ENCODE data around the gene CFAP77.
"Not testable (repeated sequence)": the region's sequence is repeated elsewhere in the genome, so short reads cannot be mapped to it uniquely, and the experiment has no call there.

CFAP77 gene

GRCh38 chr9:132409828-132410528, at the start of gene CFAP77:
Gene CFAP77, plus strand, starts transcription at chr9:132410211. Its CDS starts 61 bp downstream, at chr9:132410272.
- Histone ChIP-seq H3K9me3 (ENCODE audit: control insufficient read depth in 1 of 2, low read length in 2 of 2) (no peaks in the 10 kb centered on the region), H3K36me3 (ENCODE audit: control insufficient read depth in 1 of 2, insufficient read depth in 2 of 2, low read length in 2 of 2) (no peaks in the 10 kb centered on the region), H3K27me3 (ENCODE audit: control insufficient read depth in 1 of 2, insufficient read depth in 2 of 2, low read length in 2 of 2) (peaks cover 44 to 52% of the 10 kb centered on the region in 2 donors), H3K27ac (ENCODE audit: low read depth, low read length) (no peak within 1 kb of the TSS), H3K4me1 (ENCODE audit: control insufficient read depth in 1 of 2, insufficient read depth in 2 of 2, low read length in 2 of 2) (peaks cover 20 to 29% of the 10 kb centered on the region in 2 donors), H3K9ac (ENCODE audit: low read depth in 1 of 2, low read length in 2 of 2) (peak within 1 kb of the TSS in 1 of 2 donors; percentile 43), H3K4me3 (ENCODE audit: low read depth in 1 of 2, low read length in 2 of 2) (peak within 1 kb of the TSS; percentile 52 to 55)

- Histone ChIP-seq H3K9me3 (ENCODE audit: control insufficient read depth in 1 of 2, low read length in 2 of 2) (no peaks in the 10 kb centered on the region), H3K4me3 (ENCODE audit: low read depth in 1 of 2, low read length in 2 of 2) (no peak overlapping the region), H3K36me3 (ENCODE audit: control insufficient read depth in 1 of 2, insufficient read depth in 2 of 2, low read length in 2 of 2) (no peaks in the 10 kb centered on the region), H3K9ac (ENCODE audit: low read depth in 1 of 2, low read length in 2 of 2) (no peak overlapping the region), H3K4me1 (ENCODE audit: control insufficient read depth in 1 of 2, insufficient read depth in 2 of 2, low read length in 2 of 2) (no peaks in the 10 kb centered on the region), H3K27me3 (ENCODE audit: control insufficient read depth in 1 of 2, insufficient read depth in 2 of 2, low read length in 2 of 2) (no peaks in the 10 kb centered on the region), H3K27ac (ENCODE audit: low read depth, low read length) (no peak overlapping the region)
Observed at GRCh38 chr9:132364068-132364467, 45.9 kb upstream of the CFAP77 start.

DNA sequence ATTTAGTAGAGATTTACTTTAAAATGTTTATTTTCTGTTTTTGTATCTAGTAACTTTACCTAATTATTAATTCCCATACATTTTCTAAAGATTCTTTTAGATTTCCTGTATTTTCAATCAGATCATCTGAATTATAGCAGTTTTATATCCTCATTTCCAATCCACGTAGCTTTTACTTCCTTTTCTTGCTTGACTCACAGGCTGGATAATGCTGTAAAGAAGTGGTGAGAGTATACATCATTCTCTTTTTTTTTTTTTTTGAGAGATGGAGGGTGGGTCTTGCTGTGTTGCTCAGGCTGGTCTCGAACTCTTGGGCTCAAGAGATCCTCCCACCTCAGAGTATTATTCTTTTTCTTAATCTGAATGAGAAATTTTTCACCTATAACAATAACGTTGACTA, 44.0 kb upstream of the CFAP77 start:
- Histone ChIP-seq H3K4me1 (ENCODE audit: control insufficient read depth in 1 of 2, insufficient read depth in 2 of 2, low read length in 2 of 2) (no peaks in the 10 kb centered on the region), H3K36me3 (ENCODE audit: control insufficient read depth in 1 of 2, insufficient read depth in 2 of 2, low read length in 2 of 2) (no peaks in the 10 kb centered on the region), H3K27ac (ENCODE audit: low read depth, low read length) (no peak overlapping the region), H3K9me3 (ENCODE audit: control insufficient read depth in 1 of 2, low read length in 2 of 2) (no peaks in the 10 kb centered on the region), H3K9ac (ENCODE audit: low read depth in 1 of 2, low read length in 2 of 2) (no peak overlapping the region), H3K4me3 (ENCODE audit: low read depth in 1 of 2, low read length in 2 of 2) (no peak overlapping the region), H3K27me3 (ENCODE audit: control insufficient read depth in 1 of 2, insufficient read depth in 2 of 2, low read length in 2 of 2) (no peaks in the 10 kb centered on the region)

DNA sequence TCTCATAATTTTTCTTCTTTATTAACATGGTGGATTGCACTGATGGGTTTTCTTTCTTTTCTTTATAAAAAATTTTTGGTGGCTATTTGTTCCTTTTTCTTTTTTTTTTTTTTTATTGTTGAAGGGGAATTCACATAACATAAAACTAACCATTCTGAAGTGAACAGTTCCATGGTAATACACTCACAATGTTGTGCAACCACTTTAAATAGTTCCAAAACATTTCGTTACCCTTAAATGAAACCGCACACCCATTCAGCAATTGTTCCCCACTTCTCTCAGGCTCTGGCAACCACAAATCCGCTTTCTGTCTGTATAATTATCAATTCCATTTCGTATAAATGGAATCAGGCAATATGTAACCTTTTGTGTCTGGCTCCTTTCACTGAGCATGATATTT, 43.5 kb upstream of the CFAP77 start:
- no peaks in the 10 kb centered on the region for H3K4me1 ChIP-seq (ENCODE audit: control insufficient read depth in 1 of 2, insufficient read depth in 2 of 2, low read length in 2 of 2)
- no peak overlapping the region for H3K4me3 ChIP-seq (ENCODE audit: low read depth in 1 of 2, low read length in 2 of 2)
- H3K9ac ChIP-seq (ENCODE audit: low read depth in 1 of 2, low read length in 2 of 2): no peak overlapping the region
- no peaks in the 10 kb centered on the region for H3K36me3 ChIP-seq (ENCODE audit: control insufficient read depth in 1 of 2, insufficient read depth in 2 of 2, low read length in 2 of 2)
- no peak overlapping the region for H3K27ac ChIP-seq (ENCODE audit: low read depth, low read length)
- no peaks in the 10 kb centered on the region for H3K27me3 ChIP-seq (ENCODE audit: control insufficient read depth in 1 of 2, insufficient read depth in 2 of 2, low read length in 2 of 2)
- no peaks in the 10 kb centered on the region for H3K9me3 ChIP-seq (ENCODE audit: control insufficient read depth in 1 of 2, low read length in 2 of 2)

GRCh38 chr9:132367613-132368313, 42.2 kb upstream of the CFAP77 start:
- H3K9me3 ChIP-seq (ENCODE audit: control insufficient read depth in 1 of 2, low read length in 2 of 2): no peaks in the 10 kb centered on the region
- H3K27me3 ChIP-seq (ENCODE audit: control insufficient read depth in 1 of 2, insufficient read depth in 2 of 2, low read length in 2 of 2): no peaks in the 10 kb centered on the region
- H3K27ac ChIP-seq (ENCODE audit: low read depth, low read length): no peak overlapping the region
- H3K36me3 ChIP-seq (ENCODE audit: control insufficient read depth in 1 of 2, insufficient read depth in 2 of 2, low read length in 2 of 2): no peaks in the 10 kb centered on the region
- H3K9ac ChIP-seq (ENCODE audit: low read depth in 1 of 2, low read length in 2 of 2): no peak overlapping the region
- no peak overlapping the region for H3K4me3 ChIP-seq (ENCODE audit: low read depth in 1 of 2, low read length in 2 of 2)
- H3K4me1 ChIP-seq (ENCODE audit: control insufficient read depth in 1 of 2, insufficient read depth in 2 of 2, low read length in 2 of 2): no peaks in the 10 kb centered on the region

DNA sequence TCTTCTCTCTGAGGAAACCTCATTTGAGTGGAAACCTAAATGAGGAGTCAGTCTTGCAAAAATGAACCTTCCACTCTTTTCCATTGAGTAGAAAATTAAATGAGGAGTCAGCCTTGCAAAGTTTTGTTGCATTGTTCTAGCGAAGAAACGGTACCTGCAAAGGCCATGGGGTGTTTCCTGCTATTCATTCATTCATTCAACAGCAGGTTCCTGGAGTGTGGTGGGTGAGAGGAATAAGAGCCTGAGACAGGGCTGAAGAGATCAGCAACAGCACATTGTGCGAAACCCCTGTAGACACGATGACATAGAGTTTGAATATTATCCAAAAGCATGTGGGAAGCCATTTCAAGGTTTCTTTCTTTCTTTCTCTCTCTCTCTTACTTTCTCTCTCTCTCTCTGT, 40.6 kb upstream of the CFAP77 start:
- Histone ChIP-seq H3K27me3 (ENCODE audit: control insufficient read depth in 1 of 2, insufficient read depth in 2 of 2, low read length in 2 of 2) (no peaks in the 10 kb centered on the region), H3K4me3 (ENCODE audit: low read depth in 1 of 2, low read length in 2 of 2) (no peak overlapping the region), H3K9ac (ENCODE audit: low read depth in 1 of 2, low read length in 2 of 2) (no peak overlapping the region), H3K4me1 (ENCODE audit: control insufficient read depth in 1 of 2, insufficient read depth in 2 of 2, low read length in 2 of 2) (no peaks in the 10 kb centered on the region), H3K36me3 (ENCODE audit: control insufficient read depth in 1 of 2, insufficient read depth in 2 of 2, low read length in 2 of 2) (no peaks in the 10 kb centered on the region), H3K27ac (ENCODE audit: low read depth, low read length) (no peak overlapping the region), H3K9me3 (ENCODE audit: control insufficient read depth in 1 of 2, low read length in 2 of 2) (no peaks in the 10 kb centered on the region)

- Histone ChIP-seq H3K36me3 (ENCODE audit: control insufficient read depth in 1 of 2, insufficient read depth in 2 of 2, low read length in 2 of 2) (peaks cover 0 to 3% of the 10 kb centered on the region in 2 donors), H3K27me3 (ENCODE audit: control insufficient read depth in 1 of 2, insufficient read depth in 2 of 2, low read length in 2 of 2) (no peaks in the 10 kb centered on the region), H3K4me1 (ENCODE audit: control insufficient read depth in 1 of 2, insufficient read depth in 2 of 2, low read length in 2 of 2) (no peaks in the 10 kb centered on the region), H3K9ac (ENCODE audit: low read depth in 1 of 2, low read length in 2 of 2) (no peak overlapping the region), H3K27ac (ENCODE audit: low read depth, low read length) (no peak overlapping the region), H3K9me3 (ENCODE audit: control insufficient read depth in 1 of 2, low read length in 2 of 2) (no peaks in the 10 kb centered on the region), H3K4me3 (ENCODE audit: low read depth in 1 of 2, low read length in 2 of 2) (no peak overlapping the region)
Observed at GRCh38 chr9:132370592-132370991, 39.4 kb upstream of the CFAP77 start.

- Histone ChIP-seq H3K9me3 (ENCODE audit: control insufficient read depth in 1 of 2, low read length in 2 of 2) (no peaks in the 10 kb centered on the region), H3K27me3 (ENCODE audit: control insufficient read depth in 1 of 2, insufficient read depth in 2 of 2, low read length in 2 of 2) (no peaks in the 10 kb centered on the region), H3K36me3 (ENCODE audit: control insufficient read depth in 1 of 2, insufficient read depth in 2 of 2, low read length in 2 of 2) (peaks cover 10 to 22% of the 10 kb centered on the region in 2 donors), H3K4me1 (ENCODE audit: control insufficient read depth in 1 of 2, insufficient read depth in 2 of 2, low read length in 2 of 2) (no peaks in the 10 kb centered on the region), H3K27ac (ENCODE audit: low read depth, low read length) (no peak overlapping the region), H3K4me3 (ENCODE audit: low read depth in 1 of 2, low read length in 2 of 2) (no peak overlapping the region), H3K9ac (ENCODE audit: low read depth in 1 of 2, low read length in 2 of 2) (no peak overlapping the region)
Observed at GRCh38 chr9:132372177-132373095, 37.6 kb upstream of the CFAP77 start.

DNA sequence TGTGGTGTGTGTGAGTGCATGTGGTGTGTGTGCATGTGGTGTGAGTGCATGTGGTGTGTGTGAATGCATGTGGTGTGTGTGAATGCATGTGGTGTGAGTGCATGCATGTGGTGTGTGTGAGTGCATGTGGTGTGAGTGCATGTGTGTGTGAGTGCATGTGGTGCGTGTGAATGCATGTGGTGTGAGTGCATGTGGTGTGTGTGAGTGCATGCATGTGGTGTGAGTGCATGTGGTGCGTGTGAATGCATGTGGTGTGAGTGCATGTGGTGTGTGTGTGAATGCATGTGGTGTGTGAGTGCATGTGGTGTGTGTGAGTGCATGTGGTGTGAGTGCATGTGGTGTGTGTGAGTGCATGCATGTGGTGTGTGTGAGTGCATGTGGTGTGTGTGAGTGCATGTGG, 32.2 kb upstream of the CFAP77 start:
- peaks cover 27 to 46% of the 10 kb centered on the region in 2 donors for H3K36me3 ChIP-seq (ENCODE audit: control insufficient read depth in 1 of 2, insufficient read depth in 2 of 2, low read length in 2 of 2)
- H3K4me3 ChIP-seq (ENCODE audit: low read depth in 1 of 2, low read length in 2 of 2); H3K4me1 ChIP-seq (ENCODE audit: control insufficient read depth in 1 of 2, insufficient read depth in 2 of 2, low read length in 2 of 2); H3K9me3 ChIP-seq (ENCODE audit: control insufficient read depth in 1 of 2, low read length in 2 of 2); H3K9ac ChIP-seq (ENCODE audit: low read depth in 1 of 2, low read length in 2 of 2); H3K27me3 ChIP-seq (ENCODE audit: control insufficient read depth in 1 of 2, insufficient read depth in 2 of 2, low read length in 2 of 2); H3K27ac ChIP-seq (ENCODE audit: low read depth, low read length): not testable (repeated sequence)

DNA sequence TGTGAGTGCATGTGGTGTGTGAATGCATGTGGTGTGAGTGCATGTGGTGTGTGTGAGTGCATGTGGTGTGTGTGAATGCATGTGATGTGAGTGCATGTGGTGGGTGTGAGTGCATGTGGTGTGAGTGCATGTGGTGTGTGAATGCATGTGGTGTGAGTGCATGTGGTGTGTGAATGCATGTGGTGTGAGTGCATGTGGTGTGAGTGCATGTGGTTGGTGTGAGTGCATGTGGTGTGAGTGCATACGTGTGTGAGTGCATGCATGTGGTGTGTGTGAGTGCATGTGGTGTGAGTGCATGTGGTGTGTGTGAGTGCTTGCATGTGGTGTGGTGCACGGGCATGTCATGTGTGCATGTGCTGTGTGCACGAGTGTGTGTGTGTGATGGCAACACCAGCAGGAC, 31.6 kb upstream of the CFAP77 start:
- not testable (repeated sequence) for H3K4me3 ChIP-seq (ENCODE audit: low read depth in 1 of 2, low read length in 2 of 2); H3K27me3 ChIP-seq (ENCODE audit: control insufficient read depth in 1 of 2, insufficient read depth in 2 of 2, low read length in 2 of 2); H3K27ac ChIP-seq (ENCODE audit: low read depth, low read length); H3K9me3 ChIP-seq (ENCODE audit: control insufficient read depth in 1 of 2, low read length in 2 of 2); H3K9ac ChIP-seq (ENCODE audit: low read depth in 1 of 2, low read length in 2 of 2); H3K4me1 ChIP-seq (ENCODE audit: control insufficient read depth in 1 of 2, insufficient read depth in 2 of 2, low read length in 2 of 2)
- H3K36me3 ChIP-seq (ENCODE audit: control insufficient read depth in 1 of 2, insufficient read depth in 2 of 2, low read length in 2 of 2): peaks cover 27 to 49% of the 10 kb centered on the region in 2 donors
